SK-N-SH treated with all-trans-retinoic acid at 6 μM for 48 hours (cell line): ENCODE measurements around the gene CFAP100.

ENCODE experiments used
- BACH2 ChIP-seq: fragments of 250-450 bp; sonication (Bioruptor Pico); IDR thresholded peaks from 2 replicates; pipeline ENCODE4 v1.9.0; 2021; ENCODE audit warnings: mild to moderate bottlenecking, borderline replicate concordance
- CREB5 ChIP-seq: fragments of 250-450 bp; sonication (Bioruptor Pico); IDR thresholded peaks from 2 replicates; pipeline ENCODE4 v1.5.1; 2020; ENCODE audit warnings: low read depth, mild to moderate bottlenecking, moderate library complexity
- POU6F1 ChIP-seq: fragments of 250-450 bp; sonication (Bioruptor Pico); IDR thresholded peaks from 2 replicates; pipeline ENCODE4 v1.8.0; 2021; ENCODE audit warnings: low read depth, mild to moderate bottlenecking, moderate library complexity, borderline replicate concordance
- RARB ChIP-seq: fragments of 250-450 bp; sonication (Bioruptor Pico); IDR thresholded peaks from 2 replicates; pipeline ENCODE4 v1.8.0; 2021; ENCODE audit warnings: mild to moderate bottlenecking, moderate library complexity
- SNAI2 ChIP-seq: fragments of 250-450 bp; sonication (Bioruptor Pico); IDR thresholded peaks from 2 replicates; pipeline ENCODE4 v1.5.0; 2020; ENCODE audit warnings: mild to moderate bottlenecking, moderate library complexity
- ZFP3 ChIP-seq: fragments of 250-450 bp; sonication (Bioruptor Pico); IDR thresholded peaks from 2 replicates; pipeline ENCODE4 v1.5.0; 2020; ENCODE audit warnings: mild to moderate bottlenecking, moderate library complexity
- ZFP30 ChIP-seq: fragments of 450-650 bp; formaldehyde crosslinking; IDR thresholded peaks from 2 replicates; pipeline ENCODE4 v1.5.0; 2022; ENCODE audit warnings: mild to moderate bottlenecking, moderate library complexity
- ZNF565 ChIP-seq: fragments of 450-650 bp; formaldehyde crosslinking; conservative IDR thresholded peaks from 2 replicates; pipeline ENCODE4 v1.5.0; 2020; ENCODE audit warnings: low read depth, mild to moderate bottlenecking, moderate library complexity
- ZNF70 ChIP-seq: fragments of 450-650 bp; formaldehyde crosslinking; IDR thresholded peaks from 2 replicates; pipeline ENCODE4 v1.5.0; 2020; ENCODE audit warnings: mild to moderate bottlenecking, moderate library complexity

- TF ChIP-seq ZNF565 = no peak
- no peak for TF ChIP-seq CREB5 (CRISPR knock-in tag)
- no peak for TF ChIP-seq BACH2 (CRISPR knock-in tag)
- no peak for TF ChIP-seq ZFP3
- TF ChIP-seq POU6F1 = no peak
- no peak for TF ChIP-seq ZNF70 (CRISPR knock-in tag)
- TF ChIP-seq RARB (CRISPR knock-in tag) = no peak
- TF ChIP-seq ZFP30 (CRISPR knock-in tag) = no peak
- no peak for TF ChIP-seq SNAI2 (CRISPR knock-in tag)
Observed at GRCh38 chr3:126419151-126419703, 24.5 kb downstream of the CFAP100 start.
